GM23248 (cell line): Measurements from ENCODE around the gene FAM193B.

ENCODE experiments used
- EZH2 ChIP-seq: fragments of 200-600 bp; sonication (generic); IDR thresholded peaks from 2 replicates; pipeline ENCODE4 v1.6.1; 2018; ENCODE audit warnings: antibody characterized with exemption, mild to moderate bottlenecking; ENCODE audit not compliant: insufficient read depth, poor library complexity, severe bottlenecking
- EZH2phosphoT487 ChIP-seq: fragments of 200-600 bp; sonication (generic); IDR thresholded peaks from 2 replicates; pipeline ENCODE4 v1.6.1; 2018; ENCODE audit warnings: antibody characterized with exemption, moderate library complexity, mild to moderate bottlenecking, low read depth; ENCODE audit not compliant: insufficient read depth

DNA sequence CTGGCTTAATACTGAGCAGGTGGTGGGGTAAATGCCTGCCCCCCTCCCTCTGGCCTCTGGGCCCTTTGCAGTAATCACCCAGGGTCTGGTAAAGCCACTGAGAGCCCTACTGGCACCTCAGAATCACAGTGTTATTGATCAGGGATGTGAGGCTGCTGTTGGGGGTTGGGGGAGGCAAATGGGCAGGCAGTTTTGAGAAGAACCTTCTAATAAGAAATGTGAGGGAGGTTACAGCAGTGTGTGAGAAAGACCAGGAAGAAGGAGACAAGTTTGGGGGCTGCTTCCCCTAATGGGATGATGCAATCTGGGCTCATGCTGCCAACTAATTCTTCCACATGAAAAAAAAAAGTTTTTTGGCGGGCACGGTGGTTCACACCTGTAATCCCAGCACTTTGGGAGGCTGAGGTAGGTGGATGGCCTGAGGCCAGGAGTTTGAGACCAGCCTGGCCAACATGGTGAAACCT lies 42.4 kb upstream of the FAM193B start:
- TF ChIP-seq EZH2 (no peak), EZH2phosphoT487 (no peak)
